HG03520 (cell line): ENCODE data around the gene EIF5A2.
"Not testable (repeated sequence)": the region's sequence is repeated elsewhere in the genome, so short reads cannot be mapped to it uniquely, and the experiment has no call there.

Experiments
- ATAC-seq: cut with Tn5 transposase; IDR thresholded peaks from one replicate; pipeline ENCODE4 v1.9.1; 2021; ENCODE audit warnings: mild to moderate bottlenecking, moderate library complexity; ENCODE audit not compliant: unreplicated experiment

Gene EIF5A2

GRCh38 chr3:170908235-170909116, at the start of gene EIF5A2:
EIF5A2 (minus strand) TSS chr3:170908637; CDS start chr3:170907806, 831 bp downstream.
- peak; percentile 88 for ATAC-seq

- no peak for ATAC-seq
Observed at GRCh38 chr3:170956647-170957046, 48.2 kb upstream of the EIF5A2 start.

- ATAC-seq = no peak
Observed at GRCh38 chr3:170953736-170954135, 45.3 kb upstream of the EIF5A2 start.

GRCh38 chr3:170953229-170953628, 44.8 kb upstream of the EIF5A2 start:
- no peak for ATAC-seq

GRCh38 chr3:170949211-170949610, 40.8 kb upstream of the EIF5A2 start:
- ATAC-seq = no peak

- no peak for ATAC-seq
Observed at GRCh38 chr3:170947018-170947769, 38.8 kb upstream of the EIF5A2 start.

GRCh38 chr3:170942011-170942410, 33.6 kb upstream of the EIF5A2 start:
- ATAC-seq = no peak

GRCh38 chr3:170941551-170941950, 33.1 kb upstream of the EIF5A2 start:
- no peak for ATAC-seq

- ATAC-seq = not testable (repeated sequence)
Observed at GRCh38 chr3:170933039-170933438, 24.6 kb upstream of the EIF5A2 start.

GRCh38 chr3:170923553-170923952, 15.1 kb upstream of the EIF5A2 start:
- not testable (repeated sequence) for ATAC-seq

- no peak for ATAC-seq
Observed at GRCh38 chr3:170918715-170919114, 10.3 kb upstream of the EIF5A2 start.

GRCh38 chr3:170914690-170915089, 6.3 kb upstream of the EIF5A2 start:
- ATAC-seq = no peak

GRCh38 chr3:170914212-170914611, 5.8 kb upstream of the EIF5A2 start:
- ATAC-seq = no peak

- no peak for ATAC-seq
Observed at GRCh38 chr3:170911051-170911450, 2.6 kb upstream of the EIF5A2 start.

GRCh38 chr3:170910542-170910941, 2.1 kb upstream of the EIF5A2 start:
- ATAC-seq = no peak

- ATAC-seq = no peak
Observed at GRCh38 chr3:170909129-170909903, 879 bp upstream of the EIF5A2 start.

- ATAC-seq = no peak
Observed at GRCh38 chr3:170907637-170908234, 701 bp downstream of the EIF5A2 start.

- no peak for ATAC-seq
Observed at GRCh38 chr3:170905862-170906261, 2.6 kb downstream of the EIF5A2 start.

- no peak for ATAC-seq
Observed at GRCh38 chr3:170903123-170903522, 5.3 kb downstream of the EIF5A2 start.

- no peak for ATAC-seq
Observed at GRCh38 chr3:170899455-170899854, 9.0 kb downstream of the EIF5A2 start.

GRCh38 chr3:170897978-170898377, 10.5 kb downstream of the EIF5A2 start:
- ATAC-seq = no peak
